Measurements from ENCODE around the gene WWOX.

DNA sequence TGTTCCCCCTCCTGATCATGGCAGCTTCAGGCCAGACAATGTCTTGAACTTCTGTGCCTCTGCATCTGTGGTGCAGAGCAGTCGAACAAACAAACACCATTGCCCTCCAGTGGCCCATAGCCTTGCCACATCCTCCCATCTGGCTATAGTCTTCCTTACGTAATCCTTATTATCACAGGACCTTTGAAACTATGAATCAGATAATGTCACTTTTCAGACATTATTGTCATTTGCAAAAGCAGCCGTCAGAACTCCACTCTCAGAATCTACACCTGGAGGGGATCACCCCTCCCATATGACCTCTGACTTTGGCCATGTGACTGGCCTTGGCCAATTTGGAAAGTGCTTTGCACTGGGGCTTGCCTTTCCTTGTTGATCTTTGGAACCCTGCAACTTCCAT is 1113.8 kb downstream of the WWOX start:
- TF ChIP-seq, protein P1, sequence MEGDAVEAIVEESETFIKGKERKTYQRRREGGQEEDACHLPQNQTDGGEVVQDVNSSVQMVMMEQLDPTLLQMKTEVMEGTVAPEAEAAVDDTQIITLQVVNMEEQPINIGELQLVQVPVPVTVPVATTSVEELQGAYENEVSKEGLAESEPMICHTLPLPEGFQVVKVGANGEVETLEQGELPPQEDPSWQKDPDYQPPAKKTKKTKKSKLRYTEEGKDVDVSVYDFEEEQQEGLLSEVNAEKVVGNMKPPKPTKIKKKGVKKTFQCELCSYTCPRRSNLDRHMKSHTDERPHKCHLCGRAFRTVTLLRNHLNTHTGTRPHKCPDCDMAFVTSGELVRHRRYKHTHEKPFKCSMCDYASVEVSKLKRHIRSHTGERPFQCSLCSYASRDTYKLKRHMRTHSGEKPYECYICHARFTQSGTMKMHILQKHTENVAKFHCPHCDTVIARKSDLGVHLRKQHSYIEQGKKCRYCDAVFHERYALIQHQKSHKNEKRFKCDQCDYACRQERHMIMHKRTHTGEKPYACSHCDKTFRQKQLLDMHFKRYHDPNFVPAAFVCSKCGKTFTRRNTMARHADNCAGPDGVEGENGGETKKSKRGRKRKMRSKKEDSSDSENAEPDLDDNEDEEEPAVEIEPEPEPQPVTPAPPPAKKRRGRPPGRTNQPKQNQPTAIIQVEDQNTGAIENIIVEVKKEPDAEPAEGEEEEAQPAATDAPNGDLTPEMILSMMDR (IDR thresholded peaks at IDR 0.05) = no peak
- no peak for TF ChIP-seq EZH2 (IDR thresholded peaks at IDR 0.05; ENCODE audit: borderline replicate concordance, insufficient read depth, low read depth, low read length, poor library complexity, severe bottlenecking)
